ENCODE measurements around the gene COL9A3. TPM values are rescaled to one million over a fixed set of nuclear protein-coding genes. Genes with fewer than 3 reads are reported as not detected.

COL9A3 gene
- polyA plus RNA-seq, 2 of the 4 experiments (the other 2 are of a cell fraction), result 0.41 to 0.49 TPM

- FAIRE-seq (no peak), DNase-seq (ENCODE audit: low read depth in 1 of 2, low spot score in 1 of 2) (no peak), ATAC-seq (no peak)
- WGBS (ENCODE audit: missing lambda C conversion rate), result 95% methylated on average over 27 of the region's 45 CpGs
- no peaks in the 10 kb centered on the region for H3K9me3 ChIP-seq
- H3K27ac ChIP-seq, result no peak overlapping the region
- H3K4me2 ChIP-seq, result no peak overlapping the region
- H3K4me1 ChIP-seq, result peaks cover under 1% of the 10 kb centered on the region; the same call in 2 of the 3 replicates
- TF ChIP-seq EHMT2 (IDR thresholded peaks at IDR 0.05; ENCODE audit: low read depth) (no peak), E2F6 (IDR thresholded peaks at IDR 0.05; ENCODE audit: borderline replicate concordance, low read depth) (no peak), CBX2 (IDR thresholded peaks at IDR 0.05; ENCODE audit: borderline replicate concordance, low read depth) (no peak)
- ChIA-PET POLR2A (no interaction called here), CTCF (interaction anchor here (1.0 to 1.1 kb wide), 2 partner anchors 20 to 127 kb away, joined by 3 to 4 read pairs; no protein-coding TSS in a partner anchor)
- H3K4me3 ChIP-seq, result no peak overlapping the region
Measured at GRCh38 chr20:62880935-62881661, 64.2 kb downstream of the COL9A3 start.

DNA sequence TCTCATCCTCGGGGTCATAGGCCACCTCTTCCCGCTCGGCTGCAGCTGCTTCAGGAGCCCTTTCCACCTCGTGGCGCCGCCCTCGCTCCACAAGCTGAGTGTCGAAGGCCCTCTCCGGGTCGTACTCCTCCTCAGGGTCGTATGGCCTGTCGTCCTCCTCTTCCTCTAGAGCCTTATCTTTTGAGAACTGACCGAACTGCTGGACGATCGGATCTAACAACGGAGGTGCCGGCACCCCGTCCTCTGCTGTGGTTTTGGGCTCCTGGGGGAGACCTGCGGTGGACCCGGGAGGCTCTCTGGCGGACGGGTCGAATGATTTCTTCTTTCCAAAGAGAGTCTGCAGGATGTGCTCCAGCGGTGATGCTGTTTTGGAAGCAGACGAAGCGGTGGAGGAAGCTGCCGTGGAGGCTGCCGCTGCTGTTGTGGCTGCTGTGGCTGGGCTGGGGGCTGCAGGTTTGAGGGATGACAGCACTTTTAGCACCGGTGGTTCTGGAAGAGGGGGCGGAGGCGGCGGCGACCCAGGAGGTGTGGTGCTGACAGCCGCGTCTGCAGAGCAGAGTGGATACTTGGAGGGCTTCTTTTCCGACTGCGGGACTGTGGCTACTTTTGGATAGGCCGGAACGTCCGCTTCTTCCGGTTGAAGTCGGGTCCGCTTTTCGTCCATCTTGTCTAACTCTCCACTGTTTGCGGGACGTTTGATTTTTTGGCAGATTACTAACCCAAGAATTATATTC, 65.0 kb downstream of the COL9A3 start:
- WGBS (ENCODE audit: missing lambda C conversion rate), result 94% methylated on average over 46 of the region's 46 CpGs
- no peak for TF ChIP-seq NR3C1 (IDR thresholded peaks at IDR 0.05)
- TF ChIP-seq KDM5A (IDR thresholded peaks at IDR 0.05), result no peak
- TF ChIP-seq REST (IDR thresholded peaks at IDR 0.05), result no peak
- no peak for TF ChIP-seq KDM1A (IDR thresholded peaks at IDR 0.05; ENCODE audit: low read depth)
- no peak for TF ChIP-seq POLR2A (IDR thresholded peaks at IDR 0.05; ENCODE audit: low read length)
- no peak for TF ChIP-seq SMC3 (IDR thresholded peaks at IDR 0.05)
- TF ChIP-seq TP53 (CRISPR knock-in tag; IDR thresholded peaks at IDR 0.05), result no peak
- TF ChIP-seq RARB (CRISPR knock-in tag; IDR thresholded peaks at IDR 0.05), result no peak
- ChIA-PET POLR2A (interaction anchor here (0.6 kb wide), 1 partner anchor 21 kb away, joined by 3 read pairs; no protein-coding TSS in a partner anchor), CTCF (interaction anchor here (1.0 to 1.9 kb wide), 3 partner anchors 10 to 127 kb away, joined by 3 to 8 read pairs (median 3); no protein-coding TSS in a partner anchor)
- DNase-seq (ENCODE audit: low read depth in 1 of 2, low spot score in 1 of 2), result no peak
- H3K4me2 ChIP-seq, result no peak overlapping the region
- no peaks in the 10 kb centered on the region for H3K4me1 ChIP-seq
- no peak for ATAC-seq
- no peaks in the 10 kb centered on the region for H3K9me3 ChIP-seq
- FAIRE-seq, result no peak
- H3K4me3 ChIP-seq, result no peak overlapping the region
- H3K27ac ChIP-seq, result no peak overlapping the region

- no peak overlapping the region for H3K4me2 ChIP-seq
- ATAC-seq (no peak), DNase-seq (ENCODE audit: low read depth in 1 of 2, low spot score in 1 of 2) (no peak), FAIRE-seq (no peak)
- no peaks in the 10 kb centered on the region for H3K4me1 ChIP-seq
- H3K9me3 ChIP-seq, result no peaks in the 10 kb centered on the region
- H3K27ac ChIP-seq, result no peak overlapping the region
- H3K4me3 ChIP-seq, result no peak overlapping the region
- CTCF ChIA-PET, result interaction anchor here (1.0 to 1.9 kb wide), 3 partner anchors 11 to 126 kb away, joined by 3 to 8 read pairs (median 3); no protein-coding TSS in a partner anchor
- 90% methylated on average over 15 of the region's 15 CpGs for WGBS (ENCODE audit: missing lambda C conversion rate)
- POLR2A ChIA-PET, result interaction anchor here (0.6 kb wide), 1 partner anchor 20 kb away, joined by 3 read pairs; no protein-coding TSS in a partner anchor
- TF ChIP-seq, protein P1, sequence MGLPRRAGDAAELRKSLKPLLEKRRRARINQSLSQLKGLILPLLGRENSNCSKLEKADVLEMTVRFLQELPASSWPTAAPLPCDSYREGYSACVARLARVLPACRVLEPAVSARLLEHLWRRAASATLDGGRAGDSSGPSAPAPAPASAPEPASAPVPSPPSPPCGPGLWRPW (IDR thresholded peaks at IDR 0.05), result no peak
- TF ChIP-seq E2F6 (IDR thresholded peaks at IDR 0.05; ENCODE audit: borderline replicate concordance, low read depth), result no peak
- no peak for TF ChIP-seq EP300 (IDR thresholded peaks at IDR 0.05)
- TF ChIP-seq CHD4 (IDR thresholded peaks at IDR 0.05; ENCODE audit: borderline replicate concordance), result no peak
- TF ChIP-seq TP53 (CRISPR knock-in tag; IDR thresholded peaks at IDR 0.05), result no peak
- no peak for TF ChIP-seq RARB (CRISPR knock-in tag; IDR thresholded peaks at IDR 0.05)
- TF ChIP-seq POLR2AphosphoS2 (conservative IDR thresholded peaks at IDR 0.05; ENCODE audit: low read length), result no peak
- no peak for TF ChIP-seq EHF (CRISPR knock-in tag; IDR thresholded peaks at IDR 0.05)
- no peak for TF ChIP-seq FOXS1 (CRISPR knock-in tag; IDR thresholded peaks at IDR 0.05)
- TF ChIP-seq, protein P2, sequence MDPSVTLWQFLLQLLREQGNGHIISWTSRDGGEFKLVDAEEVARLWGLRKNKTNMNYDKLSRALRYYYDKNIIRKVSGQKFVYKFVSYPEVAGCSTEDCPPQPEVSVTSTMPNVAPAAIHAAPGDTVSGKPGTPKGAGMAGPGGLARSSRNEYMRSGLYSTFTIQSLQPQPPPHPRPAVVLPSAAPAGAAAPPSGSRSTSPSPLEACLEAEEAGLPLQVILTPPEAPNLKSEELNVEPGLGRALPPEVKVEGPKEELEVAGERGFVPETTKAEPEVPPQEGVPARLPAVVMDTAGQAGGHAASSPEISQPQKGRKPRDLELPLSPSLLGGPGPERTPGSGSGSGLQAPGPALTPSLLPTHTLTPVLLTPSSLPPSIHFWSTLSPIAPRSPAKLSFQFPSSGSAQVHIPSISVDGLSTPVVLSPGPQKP (IDR thresholded peaks at IDR 0.05; ENCODE audit: low read depth, low read length), result no peak
- TF ChIP-seq, protein P3, sequence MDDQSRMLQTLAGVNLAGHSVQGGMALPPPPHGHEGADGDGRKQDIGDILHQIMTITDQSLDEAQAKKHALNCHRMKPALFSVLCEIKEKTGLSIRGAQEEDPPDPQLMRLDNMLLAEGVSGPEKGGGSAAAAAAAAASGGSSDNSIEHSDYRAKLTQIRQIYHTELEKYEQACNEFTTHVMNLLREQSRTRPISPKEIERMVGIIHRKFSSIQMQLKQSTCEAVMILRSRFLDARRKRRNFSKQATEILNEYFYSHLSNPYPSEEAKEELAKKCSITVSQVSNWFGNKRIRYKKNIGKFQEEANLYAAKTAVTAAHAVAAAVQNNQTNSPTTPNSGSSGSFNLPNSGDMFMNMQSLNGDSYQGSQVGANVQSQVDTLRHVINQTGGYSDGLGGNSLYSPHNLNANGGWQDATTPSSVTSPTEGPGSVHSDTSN (IDR thresholded peaks at IDR 0.05), result no peak
- no peak for TF ChIP-seq HEYL (CRISPR knock-in tag; IDR thresholded peaks at IDR 0.05)
- no peak for TF ChIP-seq NPAS2 (CRISPR knock-in tag; IDR thresholded peaks at IDR 0.05; ENCODE audit: borderline replicate concordance)
- no peak for TF ChIP-seq RFX5 (IDR thresholded peaks at IDR 0.05)
- TF ChIP-seq MAX (IDR thresholded peaks at IDR 0.05), result no peak
- no peak for TF ChIP-seq MAZ (IDR thresholded peaks at IDR 0.05; ENCODE audit: borderline replicate concordance, low read depth, low read length)
Measured at GRCh38 chr20:62882426-62882825, 65.6 kb downstream of the COL9A3 start.

Measured in A549 (cell line).